ENCODE results near the gene ADGRG6.

DNA sequence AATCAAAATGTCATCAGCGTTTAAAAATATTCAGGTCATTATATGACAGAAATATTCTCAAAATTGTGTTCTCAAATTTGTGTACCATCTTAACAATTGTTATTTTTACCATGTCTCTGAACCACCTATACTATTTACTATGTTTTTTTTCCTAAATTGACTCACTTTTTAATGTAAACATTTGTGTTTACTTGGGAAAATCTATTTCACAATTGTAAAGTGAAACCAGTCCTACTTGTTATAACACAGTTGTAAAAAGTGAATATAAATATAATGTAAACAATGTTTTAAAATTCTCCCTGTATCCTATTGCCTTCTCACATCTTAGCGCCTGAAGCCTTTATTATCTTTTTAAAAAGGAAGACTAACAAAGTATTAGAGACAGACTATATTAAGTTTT, 83.5 kb downstream of the ADGRG6 start:
- no peak for TF ChIP-seq ZNF274 (IDR thresholded peaks at IDR 0.05; ENCODE audit: borderline replicate concordance, extremely low read depth, low read length)
- no peak for TF ChIP-seq POLR2A (IDR thresholded peaks at IDR 0.05; ENCODE audit: control extremely low read depth in 1 of 2, low read depth in 2 of 2, low read length in 2 of 2)
- TF ChIP-seq, protein P1, sequence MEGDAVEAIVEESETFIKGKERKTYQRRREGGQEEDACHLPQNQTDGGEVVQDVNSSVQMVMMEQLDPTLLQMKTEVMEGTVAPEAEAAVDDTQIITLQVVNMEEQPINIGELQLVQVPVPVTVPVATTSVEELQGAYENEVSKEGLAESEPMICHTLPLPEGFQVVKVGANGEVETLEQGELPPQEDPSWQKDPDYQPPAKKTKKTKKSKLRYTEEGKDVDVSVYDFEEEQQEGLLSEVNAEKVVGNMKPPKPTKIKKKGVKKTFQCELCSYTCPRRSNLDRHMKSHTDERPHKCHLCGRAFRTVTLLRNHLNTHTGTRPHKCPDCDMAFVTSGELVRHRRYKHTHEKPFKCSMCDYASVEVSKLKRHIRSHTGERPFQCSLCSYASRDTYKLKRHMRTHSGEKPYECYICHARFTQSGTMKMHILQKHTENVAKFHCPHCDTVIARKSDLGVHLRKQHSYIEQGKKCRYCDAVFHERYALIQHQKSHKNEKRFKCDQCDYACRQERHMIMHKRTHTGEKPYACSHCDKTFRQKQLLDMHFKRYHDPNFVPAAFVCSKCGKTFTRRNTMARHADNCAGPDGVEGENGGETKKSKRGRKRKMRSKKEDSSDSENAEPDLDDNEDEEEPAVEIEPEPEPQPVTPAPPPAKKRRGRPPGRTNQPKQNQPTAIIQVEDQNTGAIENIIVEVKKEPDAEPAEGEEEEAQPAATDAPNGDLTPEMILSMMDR (IDR thresholded peaks at IDR 0.05; ENCODE audit: control extremely low read depth in 1 of 3, insufficient read depth in 1 of 3, low read depth in 1 of 3, low read length in 3 of 3), result no peak
- TF ChIP-seq NRF1 (IDR thresholded peaks at IDR 0.05; ENCODE audit: low read depth, low read length), result no peak
- TF ChIP-seq, protein P2, sequence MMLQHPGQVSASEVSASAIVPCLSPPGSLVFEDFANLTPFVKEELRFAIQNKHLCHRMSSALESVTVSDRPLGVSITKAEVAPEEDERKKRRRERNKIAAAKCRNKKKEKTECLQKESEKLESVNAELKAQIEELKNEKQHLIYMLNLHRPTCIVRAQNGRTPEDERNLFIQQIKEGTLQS (IDR thresholded peaks at IDR 0.05; ENCODE audit: insufficient read depth, low read depth, low read length), result no peak
- no peak for TF ChIP-seq FOSL1 (IDR thresholded peaks at IDR 0.05; ENCODE audit: insufficient read depth, low read depth, low read length)
- no peak for TF ChIP-seq CEBPB (IDR thresholded peaks at IDR 0.05; ENCODE audit: low read depth, low read length)
- no peak for TF ChIP-seq GABPA (IDR thresholded peaks at IDR 0.05; ENCODE audit: borderline replicate concordance, insufficient read depth, low read length)
- TF ChIP-seq, protein P3, sequence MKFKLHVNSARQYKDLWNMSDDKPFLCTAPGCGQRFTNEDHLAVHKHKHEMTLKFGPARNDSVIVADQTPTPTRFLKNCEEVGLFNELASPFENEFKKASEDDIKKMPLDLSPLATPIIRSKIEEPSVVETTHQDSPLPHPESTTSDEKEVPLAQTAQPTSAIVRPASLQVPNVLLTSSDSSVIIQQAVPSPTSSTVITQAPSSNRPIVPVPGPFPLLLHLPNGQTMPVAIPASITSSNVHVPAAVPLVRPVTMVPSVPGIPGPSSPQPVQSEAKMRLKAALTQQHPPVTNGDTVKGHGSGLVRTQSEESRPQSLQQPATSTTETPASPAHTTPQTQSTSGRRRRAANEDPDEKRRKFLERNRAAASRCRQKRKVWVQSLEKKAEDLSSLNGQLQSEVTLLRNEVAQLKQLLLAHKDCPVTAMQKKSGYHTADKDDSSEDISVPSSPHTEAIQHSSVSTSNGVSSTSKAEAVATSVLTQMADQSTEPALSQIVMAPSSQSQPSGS (IDR thresholded peaks at IDR 0.05; ENCODE audit: low read length), result no peak

Measured in H1 (cell line).